NCI-H146 treated with DMSO at 0.1 percent for 48 hours (cell line): ENCODE measurements around the gene SLC9A9.
"Not testable (repeated sequence)": the region's sequence is repeated elsewhere in the genome, so short reads cannot be mapped to it uniquely, and the experiment has no call there.

Experiments
- DNase-seq: peaks from one replicate; lab custom pipeline; 2025; ENCODE audit not compliant: unreplicated experiment; lab: John Stamatoyannopoulos, UW

The SLC9A9 gene

DNA sequence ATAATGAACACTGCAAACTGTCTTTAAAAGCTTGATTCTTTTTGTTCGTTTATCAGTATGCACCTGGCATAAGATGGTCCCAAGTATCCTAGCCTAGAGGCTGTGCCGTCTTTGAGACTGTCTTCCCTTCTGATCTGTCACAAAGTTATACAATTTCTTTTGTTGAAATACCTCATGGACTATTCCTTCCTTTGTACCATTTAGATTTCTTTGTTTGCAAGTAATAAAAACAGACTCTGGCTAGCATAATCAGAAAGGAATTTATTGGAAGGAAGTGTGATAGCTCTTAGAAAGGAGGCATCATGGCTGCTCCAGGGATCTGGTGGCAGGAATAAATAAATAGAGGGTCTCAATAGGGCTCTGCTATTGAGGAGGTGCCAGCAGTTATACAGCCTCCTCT lies 280.4 kb downstream of the SLC9A9 start:
- no peak for DNase-seq

- DNase-seq = no peak
Observed at GRCh38 chr3:143565951-143566350, 282.3 kb downstream of the SLC9A9 start.

- DNase-seq = no peak
Observed at GRCh38 chr3:143563786-143564185, 284.5 kb downstream of the SLC9A9 start.

- no peak for DNase-seq
Observed at GRCh38 chr3:143562789-143563188, 285.5 kb downstream of the SLC9A9 start.

GRCh38 chr3:143559296-143559695 lies 289.0 kb downstream of the SLC9A9 start:
- no peak for DNase-seq

DNA sequence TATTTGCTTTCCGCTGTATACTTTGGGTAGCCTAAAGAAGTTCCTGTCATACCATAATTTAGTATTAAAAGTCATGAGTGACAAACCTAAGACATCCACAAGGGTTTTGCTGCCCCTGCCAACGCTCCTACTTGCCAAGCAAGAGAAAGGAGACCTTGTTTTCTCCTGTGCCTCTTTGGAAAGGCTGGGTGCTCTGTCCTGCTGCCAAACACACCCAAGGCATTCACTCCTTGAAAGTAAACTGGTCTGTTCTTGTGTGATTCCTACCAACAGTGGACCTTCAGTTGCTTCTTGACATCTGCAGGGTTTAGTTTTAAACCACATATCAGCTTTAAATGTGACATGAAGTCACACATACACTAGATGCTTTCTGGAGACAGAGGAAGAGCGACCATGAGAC lies 295.4 kb downstream of the SLC9A9 start:
- no peak for DNase-seq

- DNase-seq = no peak
Observed at GRCh38 chr3:143551761-143552160, 296.5 kb downstream of the SLC9A9 start.

GRCh38 chr3:143548861-143549497 lies 299.3 kb downstream of the SLC9A9 start:
- no peak for DNase-seq

- DNase-seq = no peak
Observed at GRCh38 chr3:143548393-143548792, 299.9 kb downstream of the SLC9A9 start.

DNA sequence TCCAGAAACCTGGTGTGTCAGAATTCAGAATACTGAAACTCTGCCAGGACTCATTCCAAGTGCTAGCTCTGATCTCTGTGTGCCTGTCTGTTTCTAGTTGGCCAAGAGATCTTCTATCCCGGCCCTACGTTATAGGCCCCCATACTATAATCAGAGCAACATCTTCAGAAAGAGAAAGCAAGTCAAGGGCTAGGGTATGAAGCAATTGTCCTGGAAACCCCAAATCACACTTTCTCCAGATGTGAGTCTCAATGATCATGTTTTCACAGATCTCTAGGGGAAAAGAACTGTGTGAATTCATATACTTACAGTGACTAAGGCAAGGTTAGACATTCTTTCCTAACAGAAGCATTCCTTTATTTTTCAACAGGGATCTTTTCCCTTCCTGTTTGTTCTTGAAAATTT lies 309.7 kb downstream of the SLC9A9 start:
- DNase-seq = no peak

DNA sequence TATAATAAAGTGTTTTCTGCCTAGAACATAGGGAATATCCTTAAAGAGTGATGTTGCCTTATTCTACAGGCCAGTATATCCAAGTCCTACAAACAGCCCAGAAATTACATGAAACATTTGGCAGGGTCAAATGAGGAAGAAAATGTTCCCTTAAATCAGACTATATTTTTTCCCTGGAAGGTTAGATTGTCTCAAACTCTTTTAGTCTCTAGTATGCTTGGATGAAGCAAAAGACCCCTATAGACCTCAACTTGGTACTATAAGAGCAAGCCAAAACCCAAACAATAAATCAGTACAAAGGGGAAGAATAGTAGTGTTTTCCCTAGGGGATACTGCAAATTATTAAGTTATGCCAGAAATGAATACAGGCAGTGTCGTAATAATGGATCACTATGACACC lies 310.2 kb downstream of the SLC9A9 start:
- no peak for DNase-seq

GRCh38 chr3:143536817-143537535 lies 311.3 kb downstream of the SLC9A9 start:
- no peak for DNase-seq

GRCh38 chr3:143535994-143536784 lies 312.1 kb downstream of the SLC9A9 start:
- no peak for DNase-seq

DNA sequence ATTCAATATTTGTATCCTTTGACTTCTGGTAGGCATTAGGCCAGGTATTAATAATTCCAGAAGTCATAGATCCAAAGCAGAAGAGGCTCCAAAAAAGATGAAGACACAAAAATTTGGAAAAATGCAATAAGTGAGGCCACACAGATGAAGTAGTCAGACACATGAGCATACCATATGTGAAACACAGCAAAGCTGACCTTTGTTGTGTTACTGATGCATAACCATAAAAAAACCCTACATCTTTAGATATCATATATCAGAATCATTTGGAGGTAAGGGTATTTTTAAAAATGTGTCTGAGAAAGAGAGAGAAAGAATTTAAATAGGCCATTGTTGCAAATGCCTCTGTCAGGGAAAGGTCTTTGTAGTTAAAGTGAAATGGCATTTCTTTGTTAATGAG lies 314.9 kb downstream of the SLC9A9 start:
- DNase-seq = no peak

DNA sequence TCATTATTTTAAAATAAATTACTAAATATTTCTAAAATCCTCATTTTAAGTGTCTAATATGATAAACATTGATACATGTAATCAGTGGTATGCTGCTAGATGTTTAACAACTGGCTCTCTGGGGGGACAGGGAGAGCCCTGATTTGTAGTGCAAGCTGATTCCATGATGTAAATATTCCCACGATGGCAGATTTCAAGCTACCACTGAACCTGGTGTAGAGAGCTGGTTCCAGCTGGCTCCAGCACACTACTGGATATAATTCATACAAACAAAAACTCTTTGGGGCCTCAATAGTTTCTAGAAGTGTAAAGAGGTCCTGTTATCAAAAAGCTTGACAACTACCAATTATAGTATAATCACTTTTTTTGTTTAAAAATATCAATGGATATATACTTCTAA lies 316.2 kb downstream of the SLC9A9 start:
- no peak for DNase-seq

DNA sequence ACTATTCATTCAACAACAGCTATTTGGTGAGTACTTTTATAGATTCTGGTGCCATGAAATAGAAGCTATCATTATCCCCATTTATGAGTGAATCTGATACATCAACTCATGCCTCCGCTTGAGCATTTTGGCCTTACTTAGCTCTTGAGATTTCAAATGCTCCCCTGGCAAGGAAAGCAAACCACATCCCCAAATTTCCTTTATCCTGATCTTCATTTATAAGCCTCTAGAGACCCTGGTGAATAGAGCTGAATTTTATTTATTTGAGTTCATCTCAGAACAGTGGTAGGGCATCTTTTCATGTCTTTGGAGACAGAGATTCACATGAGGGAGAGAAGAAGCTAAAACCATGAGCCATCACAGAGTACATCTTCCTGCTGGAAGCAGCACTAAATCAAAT lies 317.2 kb downstream of the SLC9A9 start:
- no peak for DNase-seq

DNA sequence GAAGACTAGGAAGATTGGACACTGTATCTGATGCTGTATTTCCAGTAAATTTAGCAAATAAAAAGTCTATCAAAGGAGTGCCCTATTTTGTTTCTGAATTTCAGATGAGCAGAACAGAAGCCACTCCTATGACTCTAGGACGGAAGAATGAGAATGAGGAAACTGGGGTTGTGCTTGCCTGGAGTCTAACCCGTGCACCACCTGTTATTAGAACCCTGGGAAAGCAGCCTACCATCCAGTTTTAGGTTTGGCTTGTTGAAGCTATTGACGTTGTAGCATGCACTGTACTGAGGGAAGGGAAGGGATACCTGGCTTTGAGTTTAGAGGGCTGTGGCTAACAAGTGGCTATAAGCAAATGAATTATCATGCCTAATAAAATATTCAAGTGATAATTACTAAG lies 318.5 kb downstream of the SLC9A9 start:
- no peak for DNase-seq

DNA sequence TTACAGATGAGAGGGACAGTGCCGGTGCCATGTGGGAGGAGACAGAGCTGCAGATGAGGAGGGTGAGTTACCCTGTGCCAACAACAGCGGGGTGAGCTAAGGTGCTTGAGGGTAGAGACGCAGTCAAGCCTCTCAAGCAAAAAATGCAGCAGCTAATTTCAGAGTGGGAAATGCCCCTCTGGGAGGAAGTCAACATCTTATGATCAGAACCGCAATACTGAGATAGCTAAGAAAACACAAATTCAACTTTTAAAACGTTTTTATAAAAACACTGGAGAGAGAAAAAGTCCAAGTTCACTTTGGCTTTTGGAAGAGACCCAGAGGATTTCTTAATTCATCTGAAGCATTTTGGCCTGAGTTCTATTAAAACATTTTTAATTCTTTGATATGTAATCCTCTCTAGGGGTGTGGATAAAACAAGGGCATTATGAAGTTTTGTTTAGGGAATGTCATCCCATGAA lies 319.2 kb downstream of the SLC9A9 start:
- DNase-seq = no peak

- no peak for DNase-seq
Observed at GRCh38 chr3:143526011-143526545, 322.2 kb downstream of the SLC9A9 start.

- no peak for DNase-seq
Observed at GRCh38 chr3:143525408-143525807, 322.9 kb downstream of the SLC9A9 start.

DNA sequence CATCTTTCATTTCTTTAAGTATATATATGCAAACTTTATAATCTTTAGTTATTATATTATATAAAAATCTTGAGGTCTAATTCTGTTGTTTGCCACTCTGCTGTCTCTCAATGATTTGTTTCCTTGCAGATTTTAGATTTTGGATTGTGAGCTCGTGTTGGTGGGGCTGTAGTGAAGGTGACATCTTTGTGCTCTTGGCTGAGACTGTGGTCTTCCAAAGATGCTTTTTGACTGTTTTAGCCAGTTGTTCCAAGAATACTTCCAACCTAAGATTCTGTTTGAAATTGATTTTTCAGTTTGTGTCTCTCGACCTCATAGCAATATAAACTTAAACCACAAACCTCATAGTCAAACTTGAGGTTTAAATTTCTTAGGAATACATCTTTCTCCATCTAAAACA lies 326.5 kb downstream of the SLC9A9 start:
- no peak for DNase-seq

- DNase-seq = not testable (repeated sequence)
Observed at GRCh38 chr3:143517131-143517530, 331.1 kb downstream of the SLC9A9 start.
